ENCODE data around the gene ADAMTS10.

DNA sequence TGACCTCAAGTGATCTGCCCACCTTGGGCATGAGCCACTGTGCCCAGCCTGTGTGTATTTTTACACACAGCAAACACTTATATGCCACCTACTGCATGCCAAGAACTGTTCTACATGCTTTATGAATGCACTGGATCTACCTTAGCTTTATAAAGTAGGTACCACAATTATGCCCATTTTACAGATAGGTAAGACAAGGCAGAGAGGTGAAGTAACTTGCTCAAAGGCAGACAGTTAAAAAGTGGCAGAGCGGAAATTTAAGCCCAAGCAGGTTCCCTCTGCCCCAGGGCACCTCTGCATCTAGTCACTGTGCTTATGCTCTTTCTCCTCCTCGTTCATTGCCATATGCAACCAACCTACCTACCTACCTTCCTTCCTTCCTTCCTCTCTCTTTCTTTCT lies 10.5 kb downstream of the ADAMTS10 start:
- TF ChIP-seq CTCF (IDR thresholded peaks at IDR 0.05) (no peak), POLR2A (IDR thresholded peaks at IDR 0.05) (no peak)

Data from heart left ventricle (tissue), 13 donors.